Naive thymus-derived CD4-positive, alpha-beta T cell (primary cell): ENCODE results near the gene LRRC36. TPM values are rescaled to one million over a fixed set of nuclear protein-coding genes. Genes with fewer than 3 reads are reported as not detected.
A peak's percentile ranks its signal among the peaks of the same experiment; 100 is the strongest.

Source experiments
- ATAC-seq: fragments of 150-1000 bp; cut with Tn5 transposase; 2 replicates; pipeline ENCODE4 v1.10.0; 2021; ENCODE audit warnings: mild to moderate bottlenecking, moderate library complexity
- CTCF ChIA-PET: fragments of 350-600 bp; sonication (Branson Sonifier 250); formaldehyde crosslinking; loops from one replicate; lab custom pipeline; 2021; ENCODE audit warnings: antibody characterized with exemption; lab: Charles Lee
- POLR2A ChIA-PET: fragments of 350-600 bp; sonication (Branson Sonifier 250); formaldehyde crosslinking; loops from one replicate; lab custom pipeline; 2021; ENCODE audit warnings: antibody characterized with exemption, inconsistent platforms; lab: Charles Lee
- DNase-seq, 9 donors: peaks; one replicate each; pipeline versions ENCODE4 v3.0.0 to v3.0.0-alpha.2; 2020 to 2022; ENCODE audit warnings: mixed read lengths in 1 of 9
- H3K27ac ChIP-seq: one replicate; pipeline ENCODE4 v1.7.0; 2013; ENCODE audit warnings: mild to moderate bottlenecking, low read depth, low read length, moderate library complexity
- H3K27me3 ChIP-seq, 2 donors: one replicate each; pipeline ENCODE4 v1.7.0; 2013; ENCODE audit warnings: low read length in 2 of 2, mild to moderate bottlenecking in 2 of 2, moderate library complexity in 2 of 2; ENCODE audit not compliant: control insufficient read depth in 2 of 2, insufficient read depth in 2 of 2
- H3K36me3 ChIP-seq, 3 experiments: 1 replicate in 2 of 3; 2 replicates in 1 of 3; pipeline ENCODE4 v1.7.0; 2013; ENCODE audit warnings: low read length in 3 of 3, mild to moderate bottlenecking in 3 of 3, moderate library complexity in 1 of 3; ENCODE audit not compliant: insufficient read depth in 3 of 3, control insufficient read depth in 2 of 3
- H3K4me1 ChIP-seq, 2 donors: one replicate each; pipeline ENCODE4 v1.7.0; 2013; ENCODE audit warnings: low read length in 2 of 2, mild to moderate bottlenecking in 2 of 2, moderate library complexity in 1 of 2; ENCODE audit not compliant: control insufficient read depth in 2 of 2, insufficient read depth in 2 of 2
- H3K4me3 ChIP-seq: 2 replicates; pipeline ENCODE4 v1.7.0; 2013; ENCODE audit warnings: mild to moderate bottlenecking, low read length
- H3K9me3 ChIP-seq, 3 experiments: 1 replicate in 2 of 3; 2 replicates in 1 of 3; pipeline ENCODE4 v1.7.0; 2013; ENCODE audit warnings: low read length in 3 of 3; ENCODE audit not compliant: control insufficient read depth in 2 of 3
- H3K27ac Mint-ChIP-seq, 9 donors: one replicate each; pipeline ENCODE4 v1.8.0; 2020 to 2022; ENCODE audit warnings: mixed read lengths in 9 of 9, mild to moderate bottlenecking in 8 of 9, moderate library complexity in 5 of 9, inconsistent platforms in 2 of 9
- H3K27me3 Mint-ChIP-seq, 5 donors: one replicate each; pipeline ENCODE4 v1.8.0; 2021 to 2022; ENCODE audit warnings: mixed read lengths in 5 of 5, mild to moderate bottlenecking in 1 of 5
- H3K36me3 Mint-ChIP-seq, 5 donors: one replicate each; pipeline ENCODE4 v1.8.0; 2020 to 2022; ENCODE audit warnings: mixed read lengths in 5 of 5, mild to moderate bottlenecking in 3 of 5, inconsistent platforms in 1 of 5
- H3K4me1 Mint-ChIP-seq, 7 donors: one replicate each; pipeline ENCODE4 v1.8.0; 2020 to 2022; ENCODE audit warnings: mixed read lengths in 7 of 7, mild to moderate bottlenecking in 3 of 7, inconsistent platforms in 1 of 7
- H3K4me3 Mint-ChIP-seq, 10 donors: one replicate each; pipeline ENCODE4 v1.8.0; 2020 to 2022; ENCODE audit warnings: mild to moderate bottlenecking in 10 of 10, mixed read lengths in 10 of 10, moderate library complexity in 6 of 10, inconsistent platforms in 2 of 10
- H3K9me3 Mint-ChIP-seq, 11 donors: one replicate each; pipeline ENCODE4 v1.8.0; 2020 to 2022; ENCODE audit warnings: mixed read lengths in 11 of 11, mild to moderate bottlenecking in 4 of 11, inconsistent platforms in 1 of 11, moderate library complexity in 1 of 11
- intact Hi-C, 2 donors: fragments of 100-400 bp; cut with micrococcal nuclease; formaldehyde crosslinking; loops; one replicate each; pipeline ENCODE4 v1.15.1; 2023
- polyA plus RNA-seq, 2 donors: library from polyadenylated mRNA; unstranded; fragments of 300-500 nt; fragmentation: Illumina TruSeq; gene quantifications; one replicate each; pipeline ENCODE4 v1.2.3, GENCODE V29; 2021
- total RNA-seq, 6 experiments: library from RNA in 5 of 6; stranded (reverse) in 5 of 6; gene quantifications; 1 replicate in 5 of 6; 2 replicates in 1 of 6; pipeline ENCODE4 v1.2.3 and lab custom pipeline; 2021 to 2026

The LRRC36 gene
- total and polyA plus RNA-seq, 7 experiments from 2014 or later, result 0.50 to 0.56 TPM; not detected in 5

DNA sequence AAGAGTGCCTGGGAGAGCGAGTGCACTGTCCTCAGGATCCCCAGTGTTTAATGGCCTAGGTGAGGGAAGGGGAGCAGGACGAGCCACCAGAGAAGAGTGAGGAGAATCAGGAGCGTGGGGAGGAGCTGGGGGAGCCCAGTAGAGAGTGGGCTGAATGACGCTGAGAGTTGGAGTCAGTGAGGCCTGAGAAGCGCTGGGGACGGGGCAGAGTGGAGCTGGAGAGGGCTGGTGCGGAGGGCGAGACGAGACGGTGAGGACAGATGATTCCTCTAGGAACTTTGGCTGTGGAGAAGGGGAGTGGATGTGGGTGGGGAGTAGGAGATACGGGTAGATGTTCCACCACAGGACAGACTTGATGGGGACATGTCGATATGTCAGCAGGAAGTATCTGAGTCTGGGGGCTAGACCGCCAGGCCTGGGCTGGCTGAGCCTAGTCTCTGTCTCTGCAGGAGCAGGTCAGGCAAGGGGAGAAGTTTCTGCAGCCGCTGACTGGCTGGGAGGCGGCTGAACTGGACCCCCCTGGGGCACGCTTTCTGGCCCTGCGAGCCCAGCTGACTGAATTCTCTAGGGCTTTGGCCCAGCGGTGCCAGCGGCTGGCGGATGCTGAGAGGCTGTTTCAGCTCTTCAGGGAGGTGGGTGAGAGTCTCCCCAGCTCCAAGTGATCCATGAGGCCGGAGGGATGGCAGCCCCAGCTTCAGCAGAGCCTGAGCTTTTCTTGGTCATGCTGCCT lies 42.6 kb upstream of the LRRC36 start:
- no peak overlapping the region for H3K27ac ChIP-seq
- POLR2A ChIA-PET, result interaction anchor here (0.6 kb wide), 1 partner anchor 247 kb away, joined by 3 read pairs; no protein-coding TSS in a partner anchor
- peaks cover 0 to 6% (median 0%) of the 10 kb centered on the region in 7 donors for H3K4me1 Mint-ChIP-seq
- peaks cover 0 to 10% (median 4%) of the 10 kb centered on the region in 5 donors for H3K36me3 Mint-ChIP-seq
- DNase-seq (no peak), ATAC-seq (no peak)
- H3K4me3 ChIP-seq, result no peak overlapping the region
- CTCF ChIA-PET, result no interaction called here
- peaks cover 5 to 12% of the 10 kb centered on the region in 2 donors for H3K4me1 ChIP-seq
- no peaks in the 10 kb centered on the region for H3K9me3 Mint-ChIP-seq
- no peaks in the 10 kb centered on the region for H3K9me3 ChIP-seq
- intact Hi-C loops, result no loop called here
- no peaks in the 10 kb centered on the region for H3K27me3 Mint-ChIP-seq
- H3K4me3 Mint-ChIP-seq, result no peak overlapping the region
- peak overlapping the region in 1 of 9 donors; percentile 43 for H3K27ac Mint-ChIP-seq
- no peaks in the 10 kb centered on the region for H3K27me3 ChIP-seq
- peaks cover 0 to 28% (median 0%) of the 10 kb centered on the region in 3 experiments for H3K36me3 ChIP-seq

DNA sequence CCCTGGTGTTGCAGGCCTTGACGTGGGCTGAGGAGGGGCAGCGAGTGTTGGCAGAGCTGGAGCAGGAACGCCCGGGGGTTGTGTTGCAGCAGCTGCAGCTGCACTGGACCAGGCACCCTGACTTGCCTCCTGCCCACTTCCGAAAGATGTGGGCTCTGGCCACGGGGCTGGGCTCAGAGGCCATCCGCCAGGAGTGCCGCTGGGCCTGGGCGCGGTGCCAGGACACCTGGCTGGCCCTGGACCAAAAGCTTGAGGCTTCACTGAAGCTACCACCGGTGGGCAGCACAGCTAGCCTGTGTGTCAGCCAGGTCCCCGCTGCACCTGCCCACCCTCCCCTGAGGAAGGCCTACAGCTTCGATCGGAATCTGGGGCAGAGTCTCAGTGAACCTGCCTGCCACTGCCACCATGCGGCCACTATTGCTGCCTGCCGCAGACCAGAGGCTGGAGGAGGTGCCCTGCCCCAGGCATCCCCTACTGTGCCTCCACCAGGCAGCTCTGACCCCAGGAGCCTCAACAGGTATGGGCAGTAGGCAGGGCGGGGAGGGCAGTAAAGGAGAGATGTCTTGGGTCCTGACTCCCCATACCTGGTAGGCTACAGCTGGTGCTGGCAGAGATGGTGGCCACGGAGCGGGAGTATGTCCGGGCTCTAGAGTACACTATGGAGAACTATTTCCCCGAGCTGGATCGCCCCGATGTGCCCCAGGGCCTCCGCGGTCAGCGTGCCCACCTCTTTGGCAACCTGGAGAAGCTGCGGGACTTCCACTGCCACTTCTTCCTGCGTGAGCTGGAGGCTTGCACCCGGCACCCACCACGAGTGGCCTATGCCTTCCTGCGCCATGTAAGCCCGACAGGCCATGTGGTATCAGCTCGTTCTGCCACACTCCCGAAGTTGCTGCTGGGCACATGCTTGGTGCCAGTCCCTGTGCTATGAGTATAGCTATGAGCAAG lies 41.6 kb upstream of the LRRC36 start:
- no peak overlapping the region for H3K4me3 Mint-ChIP-seq
- ATAC-seq, result no peak
- ChIA-PET CTCF (interaction anchor here (0.5 kb wide), 1 partner anchor 16 kb away, joined by 3 read pairs; no protein-coding TSS in a partner anchor), POLR2A (no interaction called here)
- no peak overlapping the region for H3K27ac Mint-ChIP-seq
- no peaks in the 10 kb centered on the region for H3K9me3 Mint-ChIP-seq
- Histone ChIP-seq H3K27me3 (no peaks in the 10 kb centered on the region), H3K27ac (no peak overlapping the region), H3K36me3 (peaks cover 0 to 28% (median 0%) of the 10 kb centered on the region in 3 experiments), H3K9me3 (no peaks in the 10 kb centered on the region), H3K4me1 (peaks cover 6 to 9% of the 10 kb centered on the region in 2 donors), H3K4me3 (no peak overlapping the region)
- intact Hi-C loops, result no loop called here
- peaks cover 0 to 10% (median 4%) of the 10 kb centered on the region in 5 donors for H3K36me3 Mint-ChIP-seq
- no peaks in the 10 kb centered on the region for H3K27me3 Mint-ChIP-seq
- peaks cover 0 to 10% (median 4%) of the 10 kb centered on the region in 7 donors for H3K4me1 Mint-ChIP-seq
- DNase-seq, result no peak

DNA sequence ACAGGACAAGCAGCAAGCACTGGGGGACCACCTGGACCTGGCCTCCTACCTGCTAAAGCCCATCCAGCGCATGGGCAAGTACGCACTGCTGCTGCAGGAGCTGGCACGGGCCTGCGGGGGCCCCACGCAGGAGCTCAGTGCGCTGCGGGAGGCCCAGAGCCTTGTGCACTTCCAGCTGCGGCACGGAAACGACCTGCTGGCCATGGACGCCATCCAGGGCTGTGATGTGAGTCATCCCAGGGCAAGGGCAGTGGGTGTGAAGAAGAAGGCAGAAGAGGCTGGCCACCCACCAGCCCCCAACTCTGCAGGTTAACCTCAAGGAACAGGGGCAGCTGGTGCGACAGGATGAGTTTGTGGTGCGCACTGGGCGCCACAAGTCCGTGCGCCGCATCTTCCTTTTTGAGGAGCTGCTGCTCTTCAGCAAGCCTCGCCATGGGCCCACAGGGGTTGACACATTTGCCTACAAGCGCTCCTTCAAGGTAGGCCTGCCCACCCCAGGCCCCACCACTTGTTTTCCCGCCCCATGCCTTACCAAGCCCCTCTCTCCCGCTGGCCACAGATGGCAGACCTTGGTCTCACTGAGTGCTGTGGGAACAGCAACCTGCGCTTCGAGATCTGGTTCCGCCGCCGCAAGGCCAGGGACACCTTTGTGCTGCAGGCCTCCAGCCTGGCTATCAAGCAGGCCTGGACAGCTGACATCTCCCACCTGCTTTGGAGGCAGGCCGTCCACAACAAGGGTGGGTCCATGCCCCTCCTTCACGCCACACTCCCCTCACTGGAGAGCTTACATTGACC lies 40.0 kb upstream of the LRRC36 start:
- peaks cover 0 to 10% (median 4%) of the 10 kb centered on the region in 5 donors for H3K36me3 Mint-ChIP-seq
- H3K27ac Mint-ChIP-seq, result no peak overlapping the region
- Histone ChIP-seq H3K27ac (no peak overlapping the region), H3K9me3 (no peaks in the 10 kb centered on the region), H3K4me1 (peaks cover 0 to 17% of the 10 kb centered on the region in 2 donors), H3K27me3 (no peaks in the 10 kb centered on the region), H3K4me3 (no peak overlapping the region), H3K36me3 (peaks cover 0 to 27% (median 0%) of the 10 kb centered on the region in 3 experiments)
- H3K4me3 Mint-ChIP-seq, result no peak overlapping the region
- DNase-seq (no peak), ATAC-seq (no peak)
- no peaks in the 10 kb centered on the region for H3K27me3 Mint-ChIP-seq
- no peaks in the 10 kb centered on the region for H3K9me3 Mint-ChIP-seq
- peaks cover 0 to 9% (median 0%) of the 10 kb centered on the region in 7 donors for H3K4me1 Mint-ChIP-seq
- POLR2A ChIA-PET, result no interaction called here
- intact Hi-C loops, result no loop called here
- CTCF ChIA-PET, result no interaction called here

- CTCF ChIA-PET, result no interaction called here
- Mint-ChIP-seq H3K4me3 (no peak overlapping the region), H3K36me3 (peaks cover 0 to 10% (median 4%) of the 10 kb centered on the region in 5 donors), H3K27me3 (no peaks in the 10 kb centered on the region), H3K27ac (no peak overlapping the region), H3K4me1 (peaks cover 0 to 9% (median 0%) of the 10 kb centered on the region in 7 donors), H3K9me3 (no peaks in the 10 kb centered on the region)
- no peaks in the 10 kb centered on the region for H3K9me3 ChIP-seq
- no peak overlapping the region for H3K4me3 ChIP-seq
- intact Hi-C loops, result no loop called here
- no peak overlapping the region for H3K27ac ChIP-seq
- peaks cover 0 to 17% of the 10 kb centered on the region in 2 donors for H3K4me1 ChIP-seq
- peaks cover 0 to 22% (median 0%) of the 10 kb centered on the region in 3 experiments for H3K36me3 ChIP-seq
- H3K27me3 ChIP-seq, result no peaks in the 10 kb centered on the region
- DNase-seq (no peak), ATAC-seq (no peak)
- POLR2A ChIA-PET, result interaction anchor here (0.6 kb wide), 1 partner anchor 10 kb away, joined by 3 read pairs; no protein-coding TSS in a partner anchor
Measured at GRCh38 chr16:67287960-67288359, 38.7 kb upstream of the LRRC36 start.

- ATAC-seq (no peak), DNase-seq (no peak)
- H3K4me3 ChIP-seq, result no peak overlapping the region
- H3K36me3 ChIP-seq, result peaks cover 0 to 7% (median 0%) of the 10 kb centered on the region in 3 experiments
- no peaks in the 10 kb centered on the region for H3K9me3 ChIP-seq
- ChIA-PET CTCF (no interaction called here), POLR2A (no interaction called here)
- H3K4me1 Mint-ChIP-seq, result peaks cover 0 to 6% (median 0%) of the 10 kb centered on the region in 7 donors
- H3K27ac Mint-ChIP-seq, result no peak overlapping the region
- H3K27ac ChIP-seq, result no peak overlapping the region
- peaks cover 0 to 4% (median 0%) of the 10 kb centered on the region in 5 donors for H3K36me3 Mint-ChIP-seq
- H3K9me3 Mint-ChIP-seq, result no peaks in the 10 kb centered on the region
- no peak overlapping the region for H3K4me3 Mint-ChIP-seq
- intact Hi-C loops, result no loop called here
- H3K27me3 ChIP-seq, result no peaks in the 10 kb centered on the region
- peaks cover 0 to 17% of the 10 kb centered on the region in 2 donors for H3K4me1 ChIP-seq
- H3K27me3 Mint-ChIP-seq, result no peaks in the 10 kb centered on the region
Measured at GRCh38 chr16:67291461-67291860, 35.2 kb upstream of the LRRC36 start.

- H3K27me3 Mint-ChIP-seq, result no peaks in the 10 kb centered on the region
- H3K4me1 ChIP-seq, result peaks cover 0 to 13% of the 10 kb centered on the region in 2 donors
- CTCF ChIA-PET, result interaction anchor here (0.6 kb wide), 2 partner anchors 490 to 498 kb away, joined by 4 to 5 read pairs; no protein-coding TSS in a partner anchor
- H3K36me3 ChIP-seq, result no peaks in the 10 kb centered on the region
- POLR2A ChIA-PET, result no interaction called here
- H3K4me3 ChIP-seq, result no peak overlapping the region
- DNase-seq, result no peak
- H3K27ac ChIP-seq, result no peak overlapping the region
- H3K27me3 ChIP-seq, result no peaks in the 10 kb centered on the region
- H3K4me3 Mint-ChIP-seq, result no peak overlapping the region
- H3K27ac Mint-ChIP-seq, result no peak overlapping the region
- no peak for ATAC-seq
- no peaks in the 10 kb centered on the region for H3K9me3 Mint-ChIP-seq
- intact Hi-C loops, result no loop called here
- H3K4me1 Mint-ChIP-seq, result peaks cover 0 to 6% (median 0%) of the 10 kb centered on the region in 7 donors
- no peaks in the 10 kb centered on the region for H3K36me3 Mint-ChIP-seq
- H3K9me3 ChIP-seq, result no peaks in the 10 kb centered on the region
Measured at GRCh38 chr16:67294171-67294757, 32.4 kb upstream of the LRRC36 start.
